ENCODE data around the gene FTCD.
"Not testable (repeated sequence)": the region's sequence is repeated elsewhere in the genome, so short reads cannot be mapped to it uniquely, and the experiment has no call there.

FTCD gene

GRCh38 chr21:46176443-46177129 is 21.2 kb upstream of the FTCD start:
- in situ Hi-C loops (cut with HindIII; ENCODE audit: low pct_ligation_motif_present, low pct_unique_long_range_greater_than_20kb, low sequenced_read_pairs); DNase-seq: not testable (repeated sequence)

- in situ Hi-C loops (cut with HindIII; ENCODE audit: low pct_ligation_motif_present, low pct_unique_long_range_greater_than_20kb, low sequenced_read_pairs), result no loop called here
- DNase-seq, result no peak
Measured at GRCh38 chr21:46173573-46173972, 18.2 kb upstream of the FTCD start.

DNA sequence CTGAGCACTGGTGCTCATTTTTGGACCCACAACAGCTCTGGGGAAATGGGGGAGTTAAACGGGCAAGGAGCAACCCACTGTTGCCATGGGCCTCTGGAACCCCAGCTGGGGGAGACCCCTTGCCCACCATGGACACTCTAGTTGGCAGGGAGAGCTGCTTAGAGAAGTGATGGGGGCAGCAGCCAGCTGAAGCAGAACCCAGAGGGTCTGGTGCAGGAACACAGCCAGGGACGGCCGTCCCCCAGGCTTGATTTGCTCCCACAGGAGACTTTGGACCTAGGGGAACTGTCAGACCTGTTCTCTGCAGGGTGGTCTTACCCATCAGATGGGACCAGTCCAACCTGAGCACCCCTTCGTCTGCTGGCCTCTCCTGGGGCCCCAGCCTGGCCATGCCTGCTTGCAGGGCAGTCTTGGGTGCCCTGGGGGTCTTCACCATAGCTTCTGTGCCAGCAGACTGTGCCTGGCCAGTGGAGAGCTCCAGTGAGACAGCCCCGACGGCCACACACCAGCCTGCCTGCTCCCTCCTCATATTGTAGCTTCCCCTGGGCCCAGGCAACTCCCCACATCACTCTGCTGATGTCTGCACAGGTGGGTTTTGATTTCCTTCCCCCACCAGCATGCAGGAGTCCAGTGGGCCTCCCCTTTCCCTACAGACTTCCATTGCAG is 17.6 kb upstream of the FTCD start:
- in situ Hi-C loops (cut with HindIII; ENCODE audit: low pct_ligation_motif_present, low pct_unique_long_range_greater_than_20kb, low sequenced_read_pairs), result no loop called here
- no peak for DNase-seq

DNA sequence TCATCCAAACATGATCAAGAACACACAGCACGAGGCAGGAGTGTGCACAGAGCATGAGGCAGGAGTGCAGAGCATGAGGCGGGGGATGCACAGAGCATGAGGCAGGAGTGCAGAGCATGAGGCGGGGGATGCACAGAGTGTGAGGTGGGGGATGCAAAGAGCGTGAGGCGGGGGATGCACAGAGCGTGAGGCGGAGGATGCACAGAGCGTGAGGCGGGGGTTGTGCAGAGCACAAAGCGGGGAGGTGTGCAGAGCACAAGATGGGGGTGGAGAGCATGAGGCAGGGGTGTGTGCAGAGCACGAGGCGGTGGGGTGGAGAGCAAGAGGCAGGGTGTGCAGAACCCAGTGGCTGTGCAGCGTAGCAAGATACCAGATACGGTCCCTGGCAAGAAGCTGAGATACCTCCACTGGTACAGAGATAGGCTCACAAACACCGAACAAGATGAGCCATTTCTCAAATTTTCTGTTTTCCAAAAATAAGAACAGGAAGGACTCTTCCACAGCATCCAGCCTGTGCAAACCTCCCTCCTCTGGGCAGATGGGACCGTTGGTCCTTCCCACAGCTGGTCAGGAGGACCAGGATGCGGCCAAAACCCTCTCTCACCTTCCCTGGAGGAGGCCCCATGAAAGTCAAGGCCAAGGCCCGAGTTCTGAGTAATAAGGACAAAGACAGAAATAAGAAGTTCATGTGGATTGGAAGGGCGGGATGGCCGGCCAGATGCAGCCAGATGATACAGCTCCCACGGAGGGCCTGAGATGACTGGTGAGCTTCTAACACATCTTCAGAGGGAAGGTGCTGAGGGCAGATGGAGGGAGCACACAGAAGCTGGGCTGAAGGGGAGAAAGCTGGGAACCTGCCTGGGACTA is 16.9 kb upstream of the FTCD start:
- in situ Hi-C loops (cut with HindIII; ENCODE audit: low pct_ligation_motif_present, low pct_unique_long_range_greater_than_20kb, low sequenced_read_pairs), result no loop called here
- no peak for DNase-seq

DNA sequence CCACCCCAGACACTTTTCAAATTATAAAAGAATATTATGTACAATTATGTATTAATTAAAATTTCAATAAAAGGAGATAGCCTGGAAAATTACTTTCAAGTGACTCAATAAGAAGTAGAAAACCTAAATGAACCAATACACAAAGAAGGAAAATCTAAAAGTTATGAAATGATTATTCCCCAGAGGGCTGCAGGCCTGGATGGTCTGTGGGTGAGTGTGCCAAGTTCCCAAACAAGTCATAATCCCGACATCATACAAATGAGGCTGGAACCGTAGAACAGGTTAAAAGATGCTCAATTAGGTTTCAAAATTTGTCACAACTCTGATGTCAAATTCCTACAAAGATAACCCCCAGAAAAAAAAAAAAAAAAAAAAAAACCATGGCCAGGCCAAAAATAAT is 16.2 kb upstream of the FTCD start:
- in situ Hi-C loops (cut with HindIII; ENCODE audit: low pct_ligation_motif_present, low pct_unique_long_range_greater_than_20kb, low sequenced_read_pairs), result no loop called here
- DNase-seq, result no peak

GRCh38 chr21:46170436-46171193 is 15.2 kb upstream of the FTCD start:
- DNase-seq; in situ Hi-C loops (cut with HindIII; ENCODE audit: low pct_ligation_motif_present, low pct_unique_long_range_greater_than_20kb, low sequenced_read_pairs): not testable (repeated sequence)

GRCh38 chr21:46168659-46169386 is 13.4 kb upstream of the FTCD start:
- DNase-seq, result no peak
- in situ Hi-C loops (cut with HindIII; ENCODE audit: low pct_ligation_motif_present, low pct_unique_long_range_greater_than_20kb, low sequenced_read_pairs), result no loop called here

DNA sequence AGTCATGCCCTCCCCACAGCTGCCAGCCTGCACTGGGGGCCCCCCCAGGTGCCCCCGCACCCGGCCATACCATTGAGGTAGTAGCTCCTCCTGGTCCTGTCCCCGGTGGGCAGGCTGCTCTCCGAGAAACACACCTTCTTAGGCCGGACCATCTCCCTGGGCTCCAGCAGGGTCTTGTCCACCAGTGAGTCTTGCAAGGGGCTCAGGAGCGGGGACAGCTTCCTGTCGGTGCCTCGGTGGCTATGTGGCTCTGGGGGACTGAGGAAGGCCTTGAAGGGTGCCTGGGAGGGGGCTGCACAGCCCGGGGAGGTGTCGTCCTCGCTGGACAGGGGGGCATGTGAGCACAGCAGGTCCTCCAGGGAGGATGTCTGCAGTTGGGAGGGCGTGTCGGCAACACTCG is 12.9 kb upstream of the FTCD start:
- no peak for DNase-seq
- in situ Hi-C loops (cut with HindIII; ENCODE audit: low pct_ligation_motif_present, low pct_unique_long_range_greater_than_20kb, low sequenced_read_pairs), result no loop called here

GRCh38 chr21:46165098-46165497 is 9.7 kb upstream of the FTCD start:
- no peak for DNase-seq

GRCh38 chr21:46163380-46163779 is 8.0 kb upstream of the FTCD start:
- DNase-seq, result no peak
- in situ Hi-C loops (cut with HindIII; ENCODE audit: low pct_ligation_motif_present, low pct_unique_long_range_greater_than_20kb, low sequenced_read_pairs), result no loop called here

More at GRCh38 chr21:46165098-46165497, 9.7 kb upstream of the FTCD start:
- in situ Hi-C loops (cut with HindIII; ENCODE audit: low pct_ligation_motif_present, low pct_unique_long_range_greater_than_20kb, low sequenced_read_pairs), result no loop called here

- in situ Hi-C loops (cut with HindIII; ENCODE audit: low pct_ligation_motif_present, low pct_unique_long_range_greater_than_20kb, low sequenced_read_pairs), result no loop called here
- DNase-seq, result no peak
Measured at GRCh38 chr21:46161633-46162592, 6.5 kb upstream of the FTCD start.

GRCh38 chr21:46160907-46161632 is 5.7 kb upstream of the FTCD start:
- no peak for DNase-seq
- in situ Hi-C loops (cut with HindIII; ENCODE audit: low pct_ligation_motif_present, low pct_unique_long_range_greater_than_20kb, low sequenced_read_pairs), result no loop called here

DNA sequence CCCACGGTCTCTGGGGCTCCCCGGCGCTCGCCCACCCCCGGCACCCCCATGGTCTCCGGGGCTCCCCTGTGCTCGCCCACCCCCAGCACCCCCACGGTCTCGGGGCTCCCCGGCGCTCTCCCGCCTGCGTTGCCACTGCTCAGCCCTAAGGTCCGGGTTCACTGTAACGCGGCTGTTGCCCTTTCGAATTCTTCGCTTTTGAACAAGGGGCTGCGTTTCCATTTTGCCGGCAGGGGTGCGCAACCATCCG is 5.2 kb upstream of the FTCD start:
- in situ Hi-C loops (cut with HindIII; ENCODE audit: low pct_ligation_motif_present, low pct_unique_long_range_greater_than_20kb, low sequenced_read_pairs), result no loop called here
- no peak for DNase-seq

DNA sequence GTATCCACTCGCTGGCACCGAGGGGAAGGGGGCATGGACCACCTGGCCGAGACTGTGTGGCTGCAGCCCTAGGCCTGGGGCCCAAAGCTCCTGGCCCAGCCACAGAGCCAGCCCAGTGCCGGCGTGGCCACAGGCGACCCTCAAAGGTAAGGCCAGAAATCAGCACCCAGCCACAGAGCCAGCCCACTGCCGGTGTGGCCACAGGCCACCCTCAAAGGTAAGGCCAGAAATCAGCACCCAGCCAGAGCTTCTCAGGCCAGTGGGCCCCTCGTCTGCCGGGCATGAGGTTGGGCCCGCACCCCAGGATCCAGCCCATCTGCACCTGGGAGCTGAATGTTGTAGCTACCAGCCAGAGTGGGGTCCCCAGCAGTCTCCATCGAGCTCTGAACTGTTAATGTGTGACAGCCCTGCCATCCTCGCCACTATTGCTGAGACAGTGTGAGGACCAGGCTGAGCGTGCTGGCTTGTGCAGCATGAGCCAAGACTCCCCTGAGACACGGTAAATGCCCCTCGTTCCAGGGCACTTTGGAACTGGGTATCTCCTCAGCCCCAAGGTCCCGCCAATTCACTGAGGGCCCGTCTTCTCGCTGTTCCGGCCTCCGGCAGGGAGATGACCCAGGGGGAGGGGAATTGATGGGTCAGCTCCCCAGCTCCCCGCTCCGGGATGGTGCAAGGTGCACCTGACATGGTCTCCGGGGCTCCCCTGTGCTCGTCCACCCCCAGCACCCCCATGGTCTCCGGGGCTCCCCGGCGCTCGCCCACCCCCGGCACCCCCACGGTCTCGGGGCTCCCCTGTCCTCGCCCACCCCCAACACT is 4.7 kb upstream of the FTCD start:
- in situ Hi-C loops (cut with HindIII; ENCODE audit: low pct_ligation_motif_present, low pct_unique_long_range_greater_than_20kb, low sequenced_read_pairs), result no loop called here
- no peak for DNase-seq

GRCh38 chr21:46159390-46159789 is 4.0 kb upstream of the FTCD start:
- in situ Hi-C loops (cut with HindIII; ENCODE audit: low pct_ligation_motif_present, low pct_unique_long_range_greater_than_20kb, low sequenced_read_pairs), result no loop called here
- no peak for DNase-seq

DNA sequence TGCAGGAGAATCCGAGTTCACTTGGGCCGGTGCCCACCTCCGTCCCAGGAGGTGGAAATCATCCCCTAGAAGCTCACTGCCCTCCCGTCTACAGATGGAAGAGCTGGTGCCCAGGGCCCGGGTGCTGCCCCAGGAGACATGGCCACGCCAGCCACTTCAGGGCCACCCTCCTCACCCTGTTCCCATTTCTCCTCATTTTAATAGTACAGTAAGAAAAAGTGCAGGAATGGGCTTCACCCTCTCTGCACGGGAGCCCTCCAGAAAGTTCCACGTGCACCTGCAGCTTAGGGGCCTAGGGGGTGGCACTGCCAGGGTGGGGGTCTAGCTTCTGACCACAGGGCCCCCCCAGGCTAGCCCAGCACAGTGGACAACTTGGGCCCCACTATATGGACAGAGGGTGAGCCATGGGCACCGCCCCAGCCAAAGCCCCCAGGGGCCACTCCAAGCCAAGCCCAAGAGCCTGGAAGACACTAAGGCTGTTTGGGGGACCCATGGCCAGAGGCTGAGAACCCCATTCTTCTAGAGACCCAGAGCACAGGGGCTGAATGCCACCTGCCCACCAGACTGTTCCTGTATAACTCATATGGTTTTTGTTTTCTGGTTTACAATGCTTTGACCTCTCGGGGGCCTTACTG is 3.4 kb upstream of the FTCD start:
- in situ Hi-C loops (cut with HindIII; ENCODE audit: low pct_ligation_motif_present, low pct_unique_long_range_greater_than_20kb, low sequenced_read_pairs), result no loop called here
- no peak for DNase-seq
